Body of pancreas (tissue), 4 donors: ENCODE results near the gene SNX18.

Experiments used
- CTCF ChIP-seq, 7 experiments: fragments of 450-650 bp in 4 of 7; fragments of 200-600 bp in 3 of 7; sonication (generic) in 3 of 7; IDR thresholded peaks; one replicate each; pipeline ENCODE4 v1.5.1; 2016 to 2019; ENCODE audit warnings: antibody characterized with exemption in 7 of 7
- POLR2A ChIP-seq, 3 donors: fragments of 450-650 bp; IDR thresholded peaks; one replicate each; pipeline ENCODE4 v1.6.1; 2016; ENCODE audit warnings: antibody characterized with exemption in 3 of 3, mild to moderate bottlenecking in 2 of 3

GRCh38 chr5:54525692-54526091 is 8.1 kb downstream of the SNX18 start:
- TF ChIP-seq POLR2A (IDR thresholded peaks at IDR 0.05) (no peak), CTCF (IDR thresholded peaks at IDR 0.05) (no peak)
